Parathyroid adenoma (tissue), 2 donors: ENCODE measurements around the gene ABTB2.

ENCODE experiments used
- H2AFZ ChIP-seq: fragments of 300-600 bp; sonication (generic); one replicate; pipeline ENCODE4 v1.7.0; 2017; ENCODE audit warnings: antibody characterized with exemption, mild to moderate bottlenecking
- H3K27ac ChIP-seq: fragments of 300-600 bp; sonication (generic); one replicate; pipeline ENCODE4 v1.7.0; 2017
- H3K27me3 ChIP-seq: fragments of 300-600 bp; sonication (generic); one replicate; pipeline ENCODE4 v1.7.0; 2017; ENCODE audit warnings: low read length; ENCODE audit not compliant: control insufficient read depth, insufficient read depth
- H3K36me3 ChIP-seq: fragments of 300-600 bp; sonication (generic); one replicate; pipeline ENCODE4 v1.7.0; 2017; ENCODE audit warnings: low read length; ENCODE audit not compliant: control insufficient read depth, insufficient read depth
- H3K4me1 ChIP-seq: fragments of 300-600 bp; sonication (generic); one replicate; pipeline ENCODE4 v1.7.0; 2017; ENCODE audit warnings: control low read depth
- H3K4me2 ChIP-seq: fragments of 300-600 bp; sonication (generic); one replicate; pipeline ENCODE4 v1.7.0; 2017; ENCODE audit warnings: low read length
- H3K4me3 ChIP-seq: fragments of 300-600 bp; sonication (generic); one replicate; pipeline ENCODE4 v1.7.0; 2017; ENCODE audit warnings: low read depth, low read length
- H3K79me2 ChIP-seq: fragments of 300-600 bp; sonication (generic); one replicate; pipeline ENCODE4 v1.7.0; 2017; ENCODE audit warnings: control low read depth
- H3K9ac ChIP-seq: fragments of 300-600 bp; sonication (generic); one replicate; pipeline ENCODE4 v1.7.0; 2017; ENCODE audit warnings: mild to moderate bottlenecking
- H3K9me3 ChIP-seq: fragments of 300-600 bp; sonication (generic); one replicate; pipeline ENCODE4 v1.7.0; 2017; ENCODE audit warnings: low read length; ENCODE audit not compliant: control insufficient read depth
- TF ChIP-seq, protein P1 (sequence below): fragments of 300-600 bp; sonication (generic); IDR thresholded peaks from one replicate; pipeline ENCODE4 v1.7.0; 2017; ENCODE audit warnings: antibody characterized with exemption, mild to moderate bottlenecking
- donor health status: primary hyperparathyroidism.

ABTB2 gene

DNA sequence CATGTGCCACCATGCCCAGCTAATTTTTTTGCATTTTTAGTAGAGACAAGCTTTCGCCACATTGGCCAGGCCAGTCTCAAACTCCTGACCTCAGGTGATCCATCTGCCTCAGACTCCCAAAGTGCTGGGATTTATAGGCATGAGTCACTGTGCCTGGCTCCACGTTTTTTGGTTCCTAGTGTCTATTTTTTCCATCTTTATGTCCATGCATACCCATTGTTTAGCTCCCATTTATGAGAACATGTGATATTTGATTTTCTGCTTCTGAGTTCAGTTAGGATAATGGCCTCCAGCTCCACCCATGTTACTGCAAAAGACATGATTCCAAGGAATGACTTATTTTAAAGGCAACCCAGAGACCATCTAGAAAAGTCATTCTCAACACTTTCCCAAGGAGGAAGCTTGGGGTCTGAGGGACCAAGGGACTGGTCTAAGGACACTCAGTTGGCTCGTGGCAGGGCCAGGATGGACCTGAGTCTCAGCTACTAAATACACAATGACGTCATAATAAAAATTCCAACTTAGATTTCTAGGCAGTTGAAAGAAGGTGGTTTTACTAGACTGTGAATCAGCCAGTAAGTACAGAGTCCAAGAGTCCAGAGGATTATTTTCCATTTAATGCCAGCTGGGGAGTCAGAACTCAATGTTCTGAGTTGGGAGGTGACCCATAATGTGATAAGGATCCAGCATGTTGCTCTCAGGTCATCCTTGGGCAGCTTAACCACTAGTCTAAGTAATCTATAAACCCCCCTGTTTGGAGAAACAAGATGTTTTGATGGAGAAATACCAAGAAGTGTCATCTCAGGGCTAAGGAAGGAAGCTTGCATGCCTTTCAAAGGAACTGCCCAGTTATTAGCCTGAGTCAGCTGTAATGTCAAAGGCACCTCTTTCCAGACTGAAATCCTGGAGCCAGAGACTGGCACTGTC lies 39.4 kb downstream of the ABTB2 start:
- Histone ChIP-seq H3K4me2 (no peak overlapping the region), H3K9ac (no peak overlapping the region), H3K27ac (no peak overlapping the region), H3K4me1 (no peaks in the 10 kb centered on the region), H3K79me2 (no peaks in the 10 kb centered on the region), H3K27me3 (no peaks in the 10 kb centered on the region), H3K9me3 (no peaks in the 10 kb centered on the region), H2AFZ (no peak overlapping the region), H3K36me3 (no peaks in the 10 kb centered on the region), H3K4me3 (no peak overlapping the region)
- TF ChIP-seq, protein P1, sequence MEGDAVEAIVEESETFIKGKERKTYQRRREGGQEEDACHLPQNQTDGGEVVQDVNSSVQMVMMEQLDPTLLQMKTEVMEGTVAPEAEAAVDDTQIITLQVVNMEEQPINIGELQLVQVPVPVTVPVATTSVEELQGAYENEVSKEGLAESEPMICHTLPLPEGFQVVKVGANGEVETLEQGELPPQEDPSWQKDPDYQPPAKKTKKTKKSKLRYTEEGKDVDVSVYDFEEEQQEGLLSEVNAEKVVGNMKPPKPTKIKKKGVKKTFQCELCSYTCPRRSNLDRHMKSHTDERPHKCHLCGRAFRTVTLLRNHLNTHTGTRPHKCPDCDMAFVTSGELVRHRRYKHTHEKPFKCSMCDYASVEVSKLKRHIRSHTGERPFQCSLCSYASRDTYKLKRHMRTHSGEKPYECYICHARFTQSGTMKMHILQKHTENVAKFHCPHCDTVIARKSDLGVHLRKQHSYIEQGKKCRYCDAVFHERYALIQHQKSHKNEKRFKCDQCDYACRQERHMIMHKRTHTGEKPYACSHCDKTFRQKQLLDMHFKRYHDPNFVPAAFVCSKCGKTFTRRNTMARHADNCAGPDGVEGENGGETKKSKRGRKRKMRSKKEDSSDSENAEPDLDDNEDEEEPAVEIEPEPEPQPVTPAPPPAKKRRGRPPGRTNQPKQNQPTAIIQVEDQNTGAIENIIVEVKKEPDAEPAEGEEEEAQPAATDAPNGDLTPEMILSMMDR: no peak

GRCh38 chr11:34317666-34318065 lies 40.1 kb downstream of the ABTB2 start:
- no peak overlapping the region for H3K4me3 ChIP-seq
- no peaks in the 10 kb centered on the region for H3K9me3 ChIP-seq
- no peaks in the 10 kb centered on the region for H3K4me1 ChIP-seq
- no peak overlapping the region for H3K27ac ChIP-seq
- H3K36me3 ChIP-seq: no peaks in the 10 kb centered on the region
- H3K9ac ChIP-seq: no peak overlapping the region
- H3K27me3 ChIP-seq: no peaks in the 10 kb centered on the region
- TF ChIP-seq, protein P1: no peak
- no peak overlapping the region for H2AFZ ChIP-seq
- no peak overlapping the region for H3K4me2 ChIP-seq
- H3K79me2 ChIP-seq: no peaks in the 10 kb centered on the region

DNA sequence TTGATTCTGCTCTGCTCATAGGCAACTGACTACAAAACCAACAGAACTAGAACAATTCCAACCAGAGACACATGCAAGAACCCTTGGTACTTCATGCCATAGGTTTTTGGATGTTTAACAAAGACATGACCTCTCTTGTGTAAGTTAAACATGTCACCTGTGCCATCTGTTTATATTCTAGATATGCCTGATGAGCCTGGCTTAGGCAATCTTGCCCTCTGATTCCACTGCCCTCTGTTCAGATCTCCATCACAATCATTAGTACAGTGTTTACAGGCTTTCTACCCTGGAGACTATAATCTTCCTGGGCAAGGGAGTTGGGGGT lies 40.8 kb downstream of the ABTB2 start:
- no peaks in the 10 kb centered on the region for H3K4me1 ChIP-seq
- no peak overlapping the region for H3K27ac ChIP-seq
- H3K9ac ChIP-seq: no peak overlapping the region
- H3K27me3 ChIP-seq: no peaks in the 10 kb centered on the region
- no peaks in the 10 kb centered on the region for H3K9me3 ChIP-seq
- H3K4me3 ChIP-seq: no peak overlapping the region
- no peaks in the 10 kb centered on the region for H3K36me3 ChIP-seq
- H2AFZ ChIP-seq: no peak overlapping the region
- no peaks in the 10 kb centered on the region for H3K79me2 ChIP-seq
- TF ChIP-seq, protein P1: no peak
- H3K4me2 ChIP-seq: no peak overlapping the region

DNA sequence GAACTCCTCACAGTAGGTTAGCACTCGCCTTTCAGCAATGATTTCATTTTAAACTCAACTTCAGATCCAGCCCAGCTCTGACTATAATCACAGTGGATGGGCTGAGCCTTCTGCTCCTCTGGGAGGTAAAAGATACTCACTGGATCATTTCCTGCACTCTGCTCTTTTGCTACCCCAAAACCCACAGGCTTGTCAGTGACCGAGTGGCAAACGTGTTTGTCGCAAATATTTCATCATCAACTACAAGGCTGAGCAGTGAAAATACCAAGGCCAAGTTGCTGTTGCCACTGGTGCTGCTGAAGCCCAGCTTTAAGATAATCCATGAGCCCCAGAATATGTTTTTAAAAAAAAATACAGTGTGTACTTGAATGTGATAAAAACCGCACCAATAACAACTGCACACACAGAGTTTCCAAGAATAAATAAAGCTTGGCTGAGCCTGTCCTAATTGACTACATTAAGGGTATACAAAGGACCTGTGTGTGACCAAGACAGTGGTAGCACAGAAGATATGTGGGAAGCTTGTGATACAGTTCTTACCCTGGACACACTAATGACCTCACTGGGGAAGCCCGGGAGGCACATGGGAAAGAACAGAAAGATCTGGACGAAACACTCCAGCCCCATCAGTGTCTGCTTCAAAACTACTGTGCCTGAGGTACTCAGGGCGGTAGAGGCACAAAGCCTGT lies 41.3 kb downstream of the ABTB2 start:
- Histone ChIP-seq H3K9ac (no peak overlapping the region), H2AFZ (no peak overlapping the region), H3K27ac (no peak overlapping the region), H3K27me3 (no peaks in the 10 kb centered on the region), H3K36me3 (no peaks in the 10 kb centered on the region), H3K4me1 (no peaks in the 10 kb centered on the region), H3K4me3 (no peak overlapping the region), H3K4me2 (no peak overlapping the region), H3K79me2 (no peaks in the 10 kb centered on the region), H3K9me3 (no peaks in the 10 kb centered on the region)
- TF ChIP-seq, protein P1: no peak
